Spleen (tissue), 7 donors: ENCODE results near the gene PTPRT.

ENCODE experiments used
- CTCF ChIP-seq, 11 experiments: fragments of 200-600 bp in 7 of 11; fragments of 450-650 bp in 4 of 11; sonication (generic) in 4 of 11; IDR thresholded peaks in 8 of 11; conservative IDR thresholded peaks in 3 of 11; 1 replicate in 7 of 11; 2 replicates in 4 of 11; pipeline versions ENCODE4 v1.4.0 to v1.8.0; 2016 to 2021; ENCODE audit warnings: antibody characterized with exemption in 11 of 11, inconsistent platforms in 4 of 11, mild to moderate bottlenecking in 1 of 11
- POLR2A ChIP-seq, 3 donors: fragments of 450-650 bp; IDR thresholded peaks; one replicate each; pipeline ENCODE4 v1.5.1; 2017; ENCODE audit warnings: antibody characterized with exemption in 3 of 3, mild to moderate bottlenecking in 1 of 3
- POLR2AphosphoS5 ChIP-seq, 3 donors: sonication (generic); formaldehyde crosslinking; IDR thresholded peaks; one replicate each; pipeline ENCODE4 v1.5.1; 2017; ENCODE audit warnings: antibody characterized with exemption in 3 of 3
- donor health status: DM: no; HTN: no; CAD: no; lungs with moderate emphysema.
- donor health status: DM: no; HTN: no; CAD: no.
- donor health status: DM: no; HTN: no; CAD: no.

DNA sequence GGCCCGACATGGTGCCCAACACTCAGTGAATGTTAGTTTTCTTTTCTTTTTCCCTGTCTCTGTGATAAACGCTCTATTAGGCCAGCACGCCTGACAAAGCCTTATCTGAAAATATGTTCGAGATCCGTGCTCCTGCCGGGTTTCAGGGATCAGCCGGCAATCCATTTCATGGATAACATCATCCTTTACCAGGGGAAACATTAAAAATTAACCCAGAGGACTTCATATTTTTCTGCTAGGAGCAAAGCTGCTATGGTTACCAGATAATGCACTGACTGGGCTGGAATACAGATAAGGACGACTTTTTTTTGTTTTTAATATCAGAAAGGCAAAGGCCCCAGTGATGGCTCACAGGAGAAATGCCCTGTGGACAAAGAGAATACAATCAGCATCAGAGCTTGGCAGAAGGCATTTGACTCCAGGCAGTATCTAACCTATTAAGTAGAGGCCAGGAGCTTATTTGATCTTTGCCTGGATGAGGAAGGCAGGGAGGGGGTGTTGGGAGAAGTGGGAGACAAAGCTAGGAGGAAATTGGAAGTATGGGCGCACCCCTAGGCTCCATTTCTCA lies 1089.5 kb downstream of the PTPRT start:
- no peak for TF ChIP-seq CTCF (IDR thresholded peaks at IDR 0.05 in 8 of 11, conservative IDR thresholded peaks at IDR 0.05 in 3 of 11)
- no peak for TF ChIP-seq POLR2A (IDR thresholded peaks at IDR 0.05)
- no peak for TF ChIP-seq POLR2AphosphoS5 (IDR thresholded peaks at IDR 0.05)
